IMR-90 (cell line): ENCODE measurements around the gene ELP4.

Source experiments
- CTCF ChIP-seq: conservative IDR thresholded peaks from 2 replicates; pipeline ENCODE4 v1.5.1; 2012; ENCODE audit warnings: mild to moderate bottlenecking, low read depth, low read length, improper control_type of control experiment
- POLR2A ChIP-seq: IDR thresholded peaks from 2 replicates; pipeline ENCODE4 v1.6.1; 2012; ENCODE audit warnings: mild to moderate bottlenecking, low read depth, low read length

- no peak for TF ChIP-seq CTCF
- no peak for TF ChIP-seq POLR2A
Measured at GRCh38 chr11:31830406-31830805, 320.8 kb downstream of the ELP4 start.
